Calu3 (cell line): ENCODE measurements around the gene RGS14. TPM values are rescaled to one million over a fixed set of nuclear protein-coding genes. Genes with fewer than 3 reads are reported as not detected.
"Not testable (repeated sequence)": the region's sequence is repeated elsewhere in the genome, so short reads cannot be mapped to it uniquely, and the experiment has no call there.

Experiments used
- BruUV-seq: library from RNA; stranded (reverse); fragments of 400-500 nt; replicated peaks from 2 replicates; lab custom pipeline; 2021; lab: Mats Ljungman, UMichigan
- CTCF ChIA-PET: fragments of 300-600 bp; sonication (Branson Sonifier 250); formaldehyde crosslinking; loops from one replicate; lab custom pipeline; 2022; ENCODE audit warnings: antibody characterized with exemption; lab: Charles Lee
- DNase-seq: peaks from one replicate; pipeline ENCODE4 v3.0.0; 2022
- H3K27ac Mint-ChIP-seq: one replicate; pipeline ENCODE4 v1.8.0; 2022; ENCODE audit warnings: mixed read lengths; ENCODE audit not compliant: unreplicated experiment
- H3K27me3 Mint-ChIP-seq: one replicate; pipeline ENCODE4 v1.8.0; 2022; ENCODE audit warnings: mixed read lengths; ENCODE audit not compliant: unreplicated experiment
- H3K36me3 Mint-ChIP-seq: one replicate; pipeline ENCODE4 v1.8.0; 2022; ENCODE audit warnings: mild to moderate bottlenecking, moderate library complexity, mixed read lengths; ENCODE audit not compliant: insufficient read depth, unreplicated experiment
- H3K4me1 Mint-ChIP-seq: one replicate; pipeline ENCODE4 v1.8.0; 2022; ENCODE audit warnings: mild to moderate bottlenecking, low read depth, mixed read lengths; ENCODE audit not compliant: unreplicated experiment
- H3K4me3 Mint-ChIP-seq: one replicate; pipeline ENCODE4 v1.8.0; 2022; ENCODE audit warnings: mild to moderate bottlenecking, low read depth, moderate library complexity, mixed read lengths; ENCODE audit not compliant: unreplicated experiment
- H3K9me3 Mint-ChIP-seq: one replicate; pipeline ENCODE4 v1.8.0; 2022; ENCODE audit warnings: low read depth, mixed read lengths; ENCODE audit not compliant: unreplicated experiment
- intact Hi-C: fragments of 100-400 bp; cut with micrococcal nuclease; formaldehyde crosslinking; loops from one replicate; pipeline ENCODE4 v1.10.0; 2022; ENCODE audit not compliant: unreplicated experiment
- total RNA-seq: library from RNA; stranded (reverse); gene quantifications from 2 replicates; pipeline ENCODE4 v1.2.3, GENCODE V29; 2022
- TF ChIP-seq, protein P1 (sequence below): fragments of 200-600 bp; IDR thresholded peaks from one replicate; pipeline ENCODE4 v1.8.0; 2022; ENCODE audit warnings: antibody characterized with exemption; ENCODE audit not compliant: unreplicated experiment

RGS14 gene
- total RNA-seq, 1 experiment from 2014 or later: 12.9 TPM

DNA sequence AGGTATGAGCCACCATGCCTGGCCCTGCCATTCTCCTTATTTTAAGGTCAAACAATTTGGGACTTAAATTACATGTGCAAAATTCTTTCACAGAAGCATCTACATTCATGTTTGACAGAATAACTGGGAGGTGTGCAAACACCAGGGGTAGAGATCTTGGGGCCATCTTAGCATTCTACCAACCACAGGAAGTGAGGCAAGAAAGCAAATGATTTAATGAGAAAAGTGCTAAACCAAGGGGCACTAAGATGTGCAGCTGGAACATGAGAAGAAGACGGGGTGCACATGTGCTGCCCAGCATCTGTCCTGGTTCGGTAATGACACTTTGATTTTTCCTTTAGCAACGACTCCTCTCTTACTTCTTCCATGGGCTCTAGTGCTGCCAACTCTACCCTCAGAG lies 52.9 kb downstream of the RGS14 start:
- DNase-seq: no peak
- BruUV-seq: no TSS peak
- H3K4me1 Mint-ChIP-seq: no peaks in the 10 kb centered on the region
- TF ChIP-seq, protein P1, sequence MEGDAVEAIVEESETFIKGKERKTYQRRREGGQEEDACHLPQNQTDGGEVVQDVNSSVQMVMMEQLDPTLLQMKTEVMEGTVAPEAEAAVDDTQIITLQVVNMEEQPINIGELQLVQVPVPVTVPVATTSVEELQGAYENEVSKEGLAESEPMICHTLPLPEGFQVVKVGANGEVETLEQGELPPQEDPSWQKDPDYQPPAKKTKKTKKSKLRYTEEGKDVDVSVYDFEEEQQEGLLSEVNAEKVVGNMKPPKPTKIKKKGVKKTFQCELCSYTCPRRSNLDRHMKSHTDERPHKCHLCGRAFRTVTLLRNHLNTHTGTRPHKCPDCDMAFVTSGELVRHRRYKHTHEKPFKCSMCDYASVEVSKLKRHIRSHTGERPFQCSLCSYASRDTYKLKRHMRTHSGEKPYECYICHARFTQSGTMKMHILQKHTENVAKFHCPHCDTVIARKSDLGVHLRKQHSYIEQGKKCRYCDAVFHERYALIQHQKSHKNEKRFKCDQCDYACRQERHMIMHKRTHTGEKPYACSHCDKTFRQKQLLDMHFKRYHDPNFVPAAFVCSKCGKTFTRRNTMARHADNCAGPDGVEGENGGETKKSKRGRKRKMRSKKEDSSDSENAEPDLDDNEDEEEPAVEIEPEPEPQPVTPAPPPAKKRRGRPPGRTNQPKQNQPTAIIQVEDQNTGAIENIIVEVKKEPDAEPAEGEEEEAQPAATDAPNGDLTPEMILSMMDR: no peak
- H3K27ac Mint-ChIP-seq: no peak overlapping the region
- no peaks in the 10 kb centered on the region for H3K9me3 Mint-ChIP-seq
- H3K27me3 Mint-ChIP-seq: no peaks in the 10 kb centered on the region
- intact Hi-C loops: no loop called here
- no peak overlapping the region for H3K4me3 Mint-ChIP-seq
- no peaks in the 10 kb centered on the region for H3K36me3 Mint-ChIP-seq
- CTCF ChIA-PET: interaction anchor here (1.2 kb wide), 1 partner anchor 21 kb away, joined by 3 read pairs; no protein-coding TSS in a partner anchor

GRCh38 chr5:177412603-177413233 lies 55.0 kb downstream of the RGS14 start:
- DNase-seq: no peak
- TF ChIP-seq, protein P1: no peak
- Mint-ChIP-seq H3K36me3 (no peaks in the 10 kb centered on the region), H3K4me1 (no peaks in the 10 kb centered on the region), H3K27ac (no peak overlapping the region), H3K4me3 (no peak overlapping the region), H3K9me3 (no peaks in the 10 kb centered on the region), H3K27me3 (no peaks in the 10 kb centered on the region)
- no TSS peak for BruUV-seq
- CTCF ChIA-PET: no interaction called here
- intact Hi-C loops: no loop called here

DNA sequence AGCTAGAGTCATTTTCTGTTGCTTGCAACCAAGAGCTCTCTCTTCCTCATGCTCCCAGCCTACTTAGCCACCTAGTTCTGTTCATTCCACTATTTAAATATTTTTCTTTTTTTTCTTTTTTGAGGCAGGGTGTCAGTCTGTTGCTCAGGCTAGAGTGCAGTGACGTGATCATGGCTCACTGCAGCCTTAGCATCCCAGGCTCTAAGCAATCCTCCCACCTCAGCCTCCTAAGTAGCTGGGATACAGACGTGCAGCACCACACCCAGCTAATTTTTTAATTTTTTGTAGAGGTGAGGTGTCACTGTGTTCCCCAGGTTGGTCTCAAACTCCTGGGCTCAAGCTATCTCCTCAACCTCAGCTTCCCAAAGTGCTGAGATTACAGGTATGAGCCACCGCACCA lies 56.8 kb downstream of the RGS14 start:
- CTCF ChIA-PET: no interaction called here
- DNase-seq: no peak
- intact Hi-C loops: no loop called here
- H3K27me3 Mint-ChIP-seq: no peaks in the 10 kb centered on the region
- no TSS peak for BruUV-seq
- TF ChIP-seq, protein P1: no peak
- no peaks in the 10 kb centered on the region for H3K9me3 Mint-ChIP-seq
- no peak overlapping the region for H3K4me3 Mint-ChIP-seq
- H3K4me1 Mint-ChIP-seq: no peaks in the 10 kb centered on the region
- no peaks in the 10 kb centered on the region for H3K36me3 Mint-ChIP-seq
- H3K27ac Mint-ChIP-seq: no peak overlapping the region

DNA sequence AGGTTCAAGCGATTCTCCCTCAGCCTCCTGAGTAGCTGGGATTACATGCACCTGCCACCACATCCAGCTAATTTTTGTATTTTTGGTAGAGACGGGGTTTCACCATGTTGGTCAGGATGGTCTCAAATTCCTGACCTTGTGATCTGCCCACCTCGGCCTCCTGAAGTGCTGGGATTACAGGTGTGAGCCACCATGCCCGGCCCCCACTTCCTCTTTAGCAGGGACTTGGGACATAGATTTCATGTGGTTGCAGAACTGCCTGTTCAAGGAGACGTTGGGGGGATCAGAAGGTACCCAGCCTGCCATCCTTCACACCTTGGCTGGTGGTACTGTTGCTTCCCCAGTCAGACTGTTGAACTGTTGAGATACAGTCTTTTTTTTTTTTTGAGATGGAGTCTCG lies 59.4 kb downstream of the RGS14 start:
- H3K27me3 Mint-ChIP-seq, BruUV-seq, H3K4me3 Mint-ChIP-seq, H3K4me1 Mint-ChIP-seq, DNase-seq, H3K27ac Mint-ChIP-seq, intact Hi-C loops, H3K36me3 Mint-ChIP-seq, H3K9me3 Mint-ChIP-seq: not testable (repeated sequence)
- CTCF ChIA-PET: interaction anchor here (0.8 to 1.5 kb wide), 3 partner anchors 13 to 38 kb away, joined by 3 to 10 read pairs (median 4); no protein-coding TSS in a partner anchor

GRCh38 chr5:177419046-177419445 lies 61.3 kb downstream of the RGS14 start:
- no peak overlapping the region for H3K27ac Mint-ChIP-seq
- BruUV-seq: no TSS peak
- DNase-seq: no peak
- no peaks in the 10 kb centered on the region for H3K36me3 Mint-ChIP-seq
- no peaks in the 10 kb centered on the region for H3K27me3 Mint-ChIP-seq
- H3K4me3 Mint-ChIP-seq: no peak overlapping the region
- CTCF ChIA-PET: interaction anchor here (0.6 kb wide), 1 partner anchor 30 kb away, joined by 5 read pairs; no protein-coding TSS in a partner anchor
- TF ChIP-seq, protein P1: no peak
- H3K9me3 Mint-ChIP-seq: no peaks in the 10 kb centered on the region
- intact Hi-C loops: no loop called here
- H3K4me1 Mint-ChIP-seq: no peaks in the 10 kb centered on the region

- H3K4me1 Mint-ChIP-seq, H3K36me3 Mint-ChIP-seq, BruUV-seq, H3K9me3 Mint-ChIP-seq, H3K27ac Mint-ChIP-seq, H3K4me3 Mint-ChIP-seq, intact Hi-C loops, CTCF ChIA-PET, H3K27me3 Mint-ChIP-seq, DNase-seq: not testable (repeated sequence)
Observed at GRCh38 chr5:177420472-177420871, 62.7 kb downstream of the RGS14 start.
